G401.6 (cell line): Measurements from ENCODE around the gene RGS11.
"Not testable (repeated sequence)": the region's sequence is repeated elsewhere in the genome, so short reads cannot be mapped to it uniquely, and the experiment has no call there.

ENCODE experiments used
- FAIRE-seq: peaks from 2 replicates; lab custom pipeline; 2012; peaks lifted over from hg19 to GRCh38; lab: Jason Lieb, UNC

Gene RGS11

DNA sequence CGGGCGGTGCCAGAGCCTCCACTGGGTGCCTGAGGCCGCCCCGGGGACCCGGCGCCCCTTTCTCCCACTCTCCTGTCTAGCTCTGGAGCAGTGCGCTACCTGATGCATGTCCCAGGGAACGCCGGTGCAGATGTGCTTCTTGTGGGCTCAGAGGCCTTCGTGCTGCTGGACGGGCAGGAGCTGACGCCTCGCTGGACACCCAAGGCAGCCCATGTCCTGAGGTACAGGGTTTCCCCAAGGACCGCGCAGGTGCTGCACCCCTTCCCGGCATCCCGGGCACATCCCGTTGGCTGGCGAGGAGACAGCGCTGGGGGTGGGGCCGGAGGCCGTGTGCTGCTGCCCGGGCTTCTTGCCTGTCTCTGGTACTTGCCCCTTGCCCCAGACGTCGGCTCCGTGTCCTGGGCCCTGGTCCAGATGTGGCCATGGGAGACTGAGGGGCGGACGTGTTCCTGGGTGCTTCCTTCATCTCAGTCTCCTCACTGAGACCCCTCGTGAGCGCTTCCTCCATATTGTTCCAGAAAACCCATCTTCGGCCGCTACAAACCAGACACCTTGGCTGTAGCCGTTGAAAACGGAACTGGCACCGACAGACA is 12.5 kb downstream of the RGS11 start:
- no peak for FAIRE-seq

GRCh38 chr16:262121-262745 is 13.5 kb downstream of the RGS11 start:
- no peak for FAIRE-seq

GRCh38 chr16:261031-261691 is 14.6 kb downstream of the RGS11 start:
- no peak for FAIRE-seq

GRCh38 chr16:260326-260725 is 15.4 kb downstream of the RGS11 start:
- no peak for FAIRE-seq

- no peak for FAIRE-seq
Observed at GRCh38 chr16:259814-260253, 15.9 kb downstream of the RGS11 start.

DNA sequence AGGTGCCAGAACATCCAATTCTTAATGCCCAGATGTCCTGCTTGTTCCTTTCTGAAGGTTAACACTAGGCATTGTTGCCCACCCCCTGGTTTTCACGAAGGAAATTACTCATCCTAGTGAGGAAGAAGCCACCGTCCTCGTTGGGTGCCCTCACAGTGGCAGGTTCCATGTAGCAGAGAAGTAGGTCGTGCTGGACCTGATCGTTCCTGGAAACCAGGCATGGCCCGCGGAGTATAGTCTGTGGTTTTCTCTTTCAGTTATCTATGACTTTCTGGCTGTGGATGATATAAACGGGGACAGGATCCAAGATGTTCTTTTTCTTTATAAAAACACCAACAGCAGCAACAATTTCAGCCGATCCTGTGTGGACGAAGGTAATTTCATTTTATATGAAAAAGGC is 16.5 kb downstream of the RGS11 start:
- no peak for FAIRE-seq

GRCh38 chr16:258091-258490 is 17.7 kb downstream of the RGS11 start:
- FAIRE-seq = not testable (repeated sequence)

DNA sequence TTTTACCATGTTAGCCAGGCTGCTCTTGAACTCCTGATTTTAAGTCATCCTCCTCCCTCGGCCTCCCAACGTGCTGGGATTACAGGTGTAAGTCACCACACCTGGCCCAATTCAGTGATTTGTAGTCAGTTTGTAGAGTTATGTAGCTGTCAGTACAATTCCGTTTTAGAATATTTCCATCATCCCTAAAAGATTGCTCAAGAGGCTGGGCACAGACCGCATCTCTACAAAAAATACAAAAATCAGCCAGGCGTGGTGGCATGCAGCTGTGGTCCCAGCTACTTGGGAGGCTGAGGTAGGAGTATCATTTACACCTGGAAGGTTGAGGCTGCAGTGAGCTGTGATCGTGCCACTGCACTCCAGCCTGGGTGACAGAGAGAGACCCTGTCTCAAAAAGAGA is 20.6 kb downstream of the RGS11 start:
- no peak for FAIRE-seq

DNA sequence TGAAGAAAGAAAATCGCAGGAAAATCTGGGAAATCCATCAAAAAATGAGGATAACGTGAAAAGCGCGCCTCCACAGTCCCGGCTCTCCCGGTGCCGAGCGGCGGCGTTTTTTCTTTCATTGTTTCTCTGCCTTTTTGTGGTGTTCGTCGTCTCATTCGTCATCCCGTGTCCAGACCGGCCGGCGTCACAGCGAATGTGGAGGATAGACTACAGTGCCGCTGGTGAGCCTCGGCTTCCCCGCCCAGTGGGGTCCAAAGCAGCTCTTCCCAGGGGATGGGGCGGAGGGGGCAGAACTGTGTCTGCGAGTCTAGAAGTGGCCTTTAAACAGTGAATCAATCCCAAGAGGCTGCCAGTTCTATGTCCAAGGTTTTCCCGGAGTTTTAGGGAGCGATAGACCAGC is 21.3 kb downstream of the RGS11 start:
- no peak for FAIRE-seq

- FAIRE-seq = no peak
Observed at GRCh38 chr16:253833-254232, 21.9 kb downstream of the RGS11 start.

DNA sequence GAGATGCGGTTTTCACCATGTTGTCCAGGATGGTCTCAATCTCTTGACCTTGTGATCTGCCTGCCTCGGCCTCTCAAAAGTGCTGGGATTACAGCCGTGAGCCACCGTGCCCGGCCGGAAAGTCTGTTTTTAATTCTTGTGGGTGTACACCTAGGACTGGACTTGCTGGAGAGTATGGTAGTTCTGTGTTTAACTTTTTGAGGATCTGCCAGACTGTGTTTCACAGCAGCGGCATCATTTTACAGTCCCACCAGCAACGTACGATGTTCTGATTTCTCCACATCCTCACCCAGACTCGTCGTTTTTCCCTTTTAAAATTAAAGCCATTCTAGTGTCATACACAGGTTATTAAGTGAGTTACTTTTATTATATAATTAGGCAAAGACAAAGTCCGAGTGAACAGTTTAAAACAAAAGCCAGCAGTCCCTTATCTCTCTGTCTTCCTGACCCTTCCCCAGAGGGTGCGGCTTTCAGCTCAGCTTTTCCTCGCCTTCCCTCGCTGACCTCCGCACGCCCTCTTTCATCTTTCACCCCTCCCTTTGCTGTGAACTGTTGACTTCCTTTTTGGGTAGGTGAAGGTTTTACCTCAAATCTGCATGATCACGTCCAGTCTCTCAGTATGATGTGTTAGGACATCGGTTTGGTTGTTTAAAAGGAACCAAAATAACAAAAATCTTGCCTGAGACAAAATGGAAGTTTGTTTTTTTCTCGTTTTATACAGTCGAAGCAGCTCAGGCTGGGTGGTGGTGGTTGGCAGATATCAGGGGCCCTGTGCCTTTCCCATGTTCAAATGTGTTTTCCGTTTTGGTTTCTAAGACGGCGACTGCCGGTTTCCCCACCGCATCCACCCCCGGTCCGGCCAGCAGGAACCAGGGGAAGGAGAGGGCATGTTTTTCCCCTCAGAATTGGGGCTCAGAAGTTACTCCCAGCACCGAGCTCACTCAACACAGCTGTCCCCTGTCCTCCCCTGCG is 23.1 kb downstream of the RGS11 start:
- no peak for FAIRE-seq

DNA sequence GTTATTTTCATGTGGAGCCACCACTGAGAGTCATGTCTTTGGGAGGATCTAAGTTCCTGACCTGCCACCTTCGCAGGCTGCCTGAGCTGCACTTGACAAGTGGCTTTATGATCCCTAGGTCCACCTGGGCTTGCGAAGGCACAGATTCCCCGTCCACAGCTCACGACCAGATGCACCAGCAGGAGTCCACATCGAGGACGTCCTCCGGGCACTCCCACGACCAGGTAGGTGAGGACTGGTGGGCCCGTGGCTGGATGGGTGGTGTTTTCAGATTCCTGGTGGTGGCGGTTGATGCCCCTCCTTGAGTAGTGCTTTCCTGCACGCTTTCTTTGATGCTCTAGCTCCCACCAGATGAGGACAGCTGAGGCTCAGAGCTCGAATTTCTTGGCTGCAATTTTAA is 26.3 kb downstream of the RGS11 start:
- no peak for FAIRE-seq

GRCh38 chr16:247027-247426 is 28.7 kb downstream of the RGS11 start:
- FAIRE-seq = no peak

GRCh38 chr16:245105-245504 is 30.6 kb downstream of the RGS11 start:
- FAIRE-seq = no peak

- FAIRE-seq = no peak
Observed at GRCh38 chr16:243348-243747, 32.4 kb downstream of the RGS11 start.

GRCh38 chr16:242281-242680 is 33.5 kb downstream of the RGS11 start:
- FAIRE-seq = no peak

- no peak for FAIRE-seq
Observed at GRCh38 chr16:240559-240958, 35.2 kb downstream of the RGS11 start.

DNA sequence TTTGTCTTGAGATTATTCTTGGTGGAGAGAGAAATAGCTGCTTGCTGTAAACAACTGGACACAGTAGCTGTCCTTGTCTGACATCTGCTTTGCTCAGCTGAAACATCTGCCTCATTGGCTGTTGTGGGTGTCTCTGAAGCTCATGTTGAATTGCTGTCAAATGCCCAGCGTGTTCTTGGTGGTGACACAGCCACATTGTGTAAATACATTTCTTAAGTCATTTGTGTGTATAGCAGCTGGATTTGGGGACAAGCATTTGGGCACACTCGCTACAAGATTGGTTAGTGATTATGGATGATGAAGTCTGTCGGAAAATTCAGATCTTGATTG is 35.8 kb downstream of the RGS11 start:
- FAIRE-seq = no peak

DNA sequence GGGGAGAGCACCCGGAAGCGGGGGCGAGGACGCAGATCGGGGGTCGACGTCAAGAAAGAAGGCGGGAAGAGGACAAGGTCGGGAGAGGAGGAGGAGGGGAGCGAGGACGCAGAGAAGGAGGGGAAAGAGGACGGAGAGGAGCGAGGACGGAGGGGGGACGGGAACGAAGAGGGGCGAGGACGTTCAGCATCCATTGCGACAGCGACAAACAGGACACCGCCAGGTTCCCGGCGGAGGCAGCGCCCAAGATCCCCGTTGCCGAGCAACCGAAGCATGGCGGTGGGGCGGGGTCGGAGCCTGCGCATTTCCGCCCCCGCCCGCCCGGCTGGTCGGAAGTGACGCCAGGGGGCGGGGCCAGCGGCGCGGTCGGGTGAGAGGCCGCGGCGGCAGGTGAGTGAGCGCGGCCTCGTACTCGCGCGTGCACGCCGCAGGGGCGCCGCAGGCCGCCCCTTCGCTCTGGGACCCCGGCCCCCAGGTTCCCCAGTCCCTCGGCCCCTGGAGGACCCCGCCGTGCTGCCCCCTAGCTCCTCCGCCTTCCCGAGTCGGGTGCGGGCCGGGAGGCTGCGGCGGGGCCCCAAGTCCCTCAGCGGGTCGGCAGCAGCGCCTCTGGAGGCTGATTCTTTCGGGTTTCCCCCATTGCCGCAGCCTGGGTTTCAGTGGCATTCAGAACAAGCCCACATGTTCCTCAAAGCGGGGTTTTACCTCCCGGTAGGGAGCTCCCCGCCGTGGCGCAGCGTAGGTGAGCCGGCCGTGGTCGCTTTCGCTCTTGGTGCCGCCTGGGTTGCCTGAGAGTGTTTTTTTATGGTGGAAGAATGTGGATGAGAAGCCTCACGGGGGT is 41.1 kb downstream of the RGS11 start, which contains the start of gene FAM234A:
TSS of gene FAM234A (plus strand) at position 354 of the 838 bp plus-strand sequence. CDS start 19,593 bp downstream, outside the sequence.
- FAIRE-seq = no peak

DNA sequence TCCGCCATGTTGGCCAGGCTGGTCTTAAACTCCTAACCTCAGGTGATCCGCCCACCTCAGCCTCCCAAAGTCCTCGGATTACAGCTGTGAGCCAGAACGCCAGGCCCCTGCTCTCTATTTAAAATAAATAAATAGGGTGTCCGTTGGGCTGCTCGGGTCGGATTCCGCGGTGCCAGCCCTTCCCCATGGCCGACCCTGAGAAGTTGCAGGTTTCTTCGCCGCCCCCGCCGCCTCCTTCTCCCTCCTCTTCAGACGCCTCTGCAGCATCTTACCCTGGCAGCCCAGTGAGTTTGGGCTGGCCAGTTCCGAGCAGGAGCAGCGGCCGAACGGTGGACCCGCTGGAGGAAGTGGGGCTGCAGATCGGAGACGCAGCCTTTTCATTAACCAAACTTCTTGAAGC is 44.8 kb downstream of the RGS11 start:
- FAIRE-seq = no peak

- not testable (repeated sequence) for FAIRE-seq
Observed at GRCh38 chr16:230351-230750, 45.4 kb downstream of the RGS11 start.
